GM12864 (cell line): Measurements from ENCODE around the gene NUAK1.

Experiments
- DNase-seq: peaks from one replicate; pipeline ENCODE4 v3.0.0-alpha.2; 2011; ENCODE audit warnings: low read depth
- H3K4me3 ChIP-seq: 2 replicates; pipeline ENCODE4 v1.5.1; 2011; ENCODE audit warnings: mild to moderate bottlenecking, low read depth, low read length, control low read depth
- TF ChIP-seq, protein P1 (sequence below): IDR thresholded peaks from 2 replicates; pipeline ENCODE4 v1.5.1; 2011; ENCODE audit warnings: low read depth, mild to moderate bottlenecking, moderate library complexity, low read length, control low read depth, inconsistent platforms; ENCODE audit errors: missing control alignments

The NUAK1 gene

DNA sequence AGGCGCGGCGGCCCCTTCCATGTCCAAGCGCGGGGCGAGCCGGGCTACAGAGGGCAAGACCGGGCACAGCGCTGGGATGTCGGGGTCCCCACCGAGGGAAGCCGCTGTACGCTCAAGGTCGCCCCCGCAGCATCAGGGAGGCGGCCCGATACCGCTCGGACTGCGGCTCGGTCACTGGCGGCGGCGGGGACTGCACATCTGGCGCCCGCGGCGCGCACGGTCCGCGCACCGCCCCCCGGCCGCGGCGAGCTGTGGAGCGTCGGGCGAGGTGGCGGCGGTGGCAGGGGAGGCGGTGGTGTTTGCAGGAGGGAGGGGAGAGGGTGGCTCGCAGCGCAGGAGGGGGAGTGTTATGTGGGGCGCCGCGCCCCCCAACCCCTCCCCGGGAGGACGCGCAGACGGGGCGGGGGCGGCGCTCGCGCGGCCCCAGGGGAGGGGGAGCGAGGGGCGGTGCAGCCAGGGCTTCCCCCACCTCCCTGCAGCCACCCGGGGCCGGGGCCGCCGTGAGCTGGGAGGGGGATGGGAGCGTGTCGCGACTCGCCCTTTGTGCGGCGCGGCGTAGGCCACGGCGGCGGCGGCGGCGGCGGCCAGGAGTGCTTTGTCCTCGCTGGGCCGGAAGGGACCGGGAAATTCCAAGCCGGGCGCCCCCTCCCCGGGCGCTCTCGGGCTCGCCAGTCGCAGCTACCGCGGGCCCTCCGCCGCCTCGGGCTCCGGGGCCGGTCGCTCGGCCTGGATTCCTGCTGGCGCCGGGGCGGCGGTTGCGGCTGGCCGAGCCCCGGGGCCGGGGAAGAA is at the start of gene NUAK1:
NUAK1 (minus strand) TSS at position 322 of the 789 bp plus-strand sequence; CDS start at position 21, 301 bp downstream.
- TF ChIP-seq, protein P1, sequence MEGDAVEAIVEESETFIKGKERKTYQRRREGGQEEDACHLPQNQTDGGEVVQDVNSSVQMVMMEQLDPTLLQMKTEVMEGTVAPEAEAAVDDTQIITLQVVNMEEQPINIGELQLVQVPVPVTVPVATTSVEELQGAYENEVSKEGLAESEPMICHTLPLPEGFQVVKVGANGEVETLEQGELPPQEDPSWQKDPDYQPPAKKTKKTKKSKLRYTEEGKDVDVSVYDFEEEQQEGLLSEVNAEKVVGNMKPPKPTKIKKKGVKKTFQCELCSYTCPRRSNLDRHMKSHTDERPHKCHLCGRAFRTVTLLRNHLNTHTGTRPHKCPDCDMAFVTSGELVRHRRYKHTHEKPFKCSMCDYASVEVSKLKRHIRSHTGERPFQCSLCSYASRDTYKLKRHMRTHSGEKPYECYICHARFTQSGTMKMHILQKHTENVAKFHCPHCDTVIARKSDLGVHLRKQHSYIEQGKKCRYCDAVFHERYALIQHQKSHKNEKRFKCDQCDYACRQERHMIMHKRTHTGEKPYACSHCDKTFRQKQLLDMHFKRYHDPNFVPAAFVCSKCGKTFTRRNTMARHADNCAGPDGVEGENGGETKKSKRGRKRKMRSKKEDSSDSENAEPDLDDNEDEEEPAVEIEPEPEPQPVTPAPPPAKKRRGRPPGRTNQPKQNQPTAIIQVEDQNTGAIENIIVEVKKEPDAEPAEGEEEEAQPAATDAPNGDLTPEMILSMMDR = no peak
- DNase-seq = no peak

DNA sequence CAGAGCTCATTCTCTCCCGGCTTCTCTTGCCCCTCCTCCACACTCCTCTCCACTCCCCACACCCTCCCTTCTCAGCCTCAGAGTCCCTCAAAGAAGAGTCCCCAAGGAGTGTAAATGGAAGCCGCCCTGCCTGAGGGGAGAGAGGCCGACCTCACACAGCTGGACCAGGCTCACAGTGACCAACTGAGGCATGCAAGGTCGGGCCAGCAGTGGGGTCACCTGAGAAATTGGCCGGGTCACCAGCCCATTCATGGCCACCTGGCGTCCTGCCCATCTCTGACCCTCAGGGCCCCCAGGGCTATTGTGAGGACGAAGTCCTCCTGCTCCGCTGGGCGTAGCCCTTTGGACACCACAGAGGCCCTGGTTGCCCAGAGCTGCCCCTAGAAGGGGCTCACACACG is 49.5 kb upstream of the NUAK1 start:
- no peak for DNase-seq
- no peak overlapping the region for H3K4me3 ChIP-seq
- TF ChIP-seq, protein P1 = no peak

More for the DNA sequence above, at the start of gene NUAK1:
- no peak within 1 kb of the TSS; the same call in 1 of the 2 replicates for H3K4me3 ChIP-seq

DNA sequence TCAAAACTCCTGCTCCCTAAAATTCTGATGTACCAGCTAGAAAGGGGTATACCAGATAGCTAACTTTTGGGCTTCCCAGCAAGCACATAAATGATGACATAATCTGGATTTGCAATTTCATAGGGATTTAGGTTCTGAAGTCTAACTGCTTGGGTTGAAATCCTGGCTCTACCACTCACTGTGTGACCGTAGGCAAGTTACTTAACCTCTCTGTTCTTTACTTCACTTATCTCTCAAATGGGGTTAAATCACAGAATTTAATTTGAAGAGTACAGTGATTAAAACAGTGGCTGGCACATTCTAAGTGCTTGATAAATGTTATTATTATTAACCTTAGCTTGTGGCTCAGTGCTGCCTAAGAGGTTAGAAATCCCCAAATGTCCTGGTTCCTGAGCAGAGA is 49.1 kb upstream of the NUAK1 start:
- TF ChIP-seq, protein P1 = no peak
- H3K4me3 ChIP-seq = no peak overlapping the region
- DNase-seq = no peak

DNA sequence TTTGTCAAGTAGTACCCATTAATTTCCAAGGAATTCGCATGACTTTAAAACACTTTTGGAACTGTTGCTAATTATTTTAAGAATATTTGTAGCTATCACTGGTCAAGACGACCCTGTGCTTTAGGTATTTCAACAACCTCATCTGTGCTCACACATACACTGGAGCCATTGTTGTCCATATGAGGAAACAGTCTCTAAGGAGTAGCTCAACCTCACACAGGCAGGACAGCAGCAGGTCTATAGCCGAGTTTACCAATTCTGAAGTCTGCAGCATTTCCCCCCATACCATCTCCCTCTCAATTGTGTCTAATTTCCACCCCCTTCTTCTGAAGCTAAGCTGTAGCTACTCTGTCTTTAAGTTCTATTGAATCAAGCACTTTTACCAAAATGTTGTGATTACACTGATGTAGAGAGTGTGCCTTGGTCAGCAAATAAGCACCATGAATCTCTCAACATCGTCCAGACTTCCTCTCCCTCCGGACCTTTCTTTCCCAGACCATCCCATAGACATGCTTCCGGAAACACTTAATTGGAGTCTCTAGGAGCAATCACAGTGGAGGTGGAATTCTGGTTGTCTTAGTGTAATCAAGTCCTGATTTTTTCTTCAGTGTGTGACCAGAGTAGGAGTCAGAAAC is 48.5 kb upstream of the NUAK1 start:
- TF ChIP-seq, protein P1 = no peak
- H3K4me3 ChIP-seq = no peak overlapping the region
- DNase-seq = no peak

DNA sequence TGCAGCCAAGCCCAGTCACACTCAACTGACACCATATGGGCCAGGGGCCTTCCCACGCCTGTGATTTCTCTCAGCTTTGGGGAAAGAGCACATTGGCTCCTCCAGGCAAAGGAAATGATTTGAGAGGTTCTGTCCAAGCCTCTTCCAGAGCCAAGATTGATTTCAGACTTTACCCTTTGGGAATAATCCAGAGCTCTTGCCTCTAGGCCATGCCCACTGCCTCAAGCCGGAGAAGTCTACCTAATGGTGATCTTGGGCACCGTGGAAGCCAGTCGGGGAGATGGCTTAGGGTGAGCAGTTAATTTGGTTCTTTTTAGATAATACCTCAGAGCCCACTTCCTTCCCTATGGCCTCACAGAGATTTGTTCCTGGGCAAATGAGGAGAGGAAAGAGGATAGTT is 45.0 kb upstream of the NUAK1 start:
- H3K4me3 ChIP-seq = no peak overlapping the region
- no peak for DNase-seq
- TF ChIP-seq, protein P1 = no peak

DNA sequence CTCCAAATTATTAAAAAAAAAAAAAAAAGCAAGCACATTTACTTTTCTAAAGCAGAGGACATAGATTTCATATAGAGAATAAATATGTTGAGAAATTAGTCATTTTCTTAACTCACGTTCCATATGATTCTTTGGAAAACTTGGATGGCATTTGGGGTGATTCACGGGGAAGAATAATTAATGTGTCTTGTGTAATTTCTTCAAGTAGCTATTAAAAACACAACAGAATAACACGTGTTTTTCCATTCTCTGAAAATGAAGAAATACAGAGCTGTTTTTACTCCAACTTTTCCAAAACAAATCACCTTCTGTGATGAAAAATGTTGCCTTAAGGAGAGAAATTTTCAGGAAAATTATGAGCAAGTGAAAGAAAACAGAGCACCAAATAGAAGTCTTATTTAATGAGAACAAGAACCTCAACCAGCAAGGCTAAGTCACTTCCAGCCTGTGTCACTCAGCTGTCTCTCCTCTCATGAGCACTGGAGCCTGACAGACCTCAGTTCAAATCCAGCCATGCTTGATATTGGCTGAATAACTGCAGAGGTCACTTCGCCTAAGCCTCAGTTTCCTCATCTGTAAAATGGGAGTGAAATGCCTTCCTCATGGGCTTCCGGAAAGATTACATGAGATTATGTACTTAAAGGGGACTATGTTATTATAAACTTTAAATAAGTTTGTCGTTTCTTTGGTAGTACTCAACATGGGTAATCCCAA is 42.8 kb upstream of the NUAK1 start:
- no peak for DNase-seq
- TF ChIP-seq, protein P1 = no peak
- no peak overlapping the region for H3K4me3 ChIP-seq
